Stimulated activated CD4-positive, alpha-beta T cell treated with anti-CD3 and anti-CD28 coated beads, Interleukin-12 subunit alpha, Interleukin-12 subunit beta, amount 100 ng/mL, for 24 hours (primary cell): ENCODE measurements around the gene ZNF124.
A peak's percentile ranks its signal among the peaks of the same experiment; 100 is the strongest.

Experiments
- DNase-seq, 2 experiments: peaks; one replicate each; pipeline ENCODE4 v3.0.0-alpha.2; 2020; ENCODE audit warnings: low read depth in 2 of 2

The ZNF124 gene

DNA sequence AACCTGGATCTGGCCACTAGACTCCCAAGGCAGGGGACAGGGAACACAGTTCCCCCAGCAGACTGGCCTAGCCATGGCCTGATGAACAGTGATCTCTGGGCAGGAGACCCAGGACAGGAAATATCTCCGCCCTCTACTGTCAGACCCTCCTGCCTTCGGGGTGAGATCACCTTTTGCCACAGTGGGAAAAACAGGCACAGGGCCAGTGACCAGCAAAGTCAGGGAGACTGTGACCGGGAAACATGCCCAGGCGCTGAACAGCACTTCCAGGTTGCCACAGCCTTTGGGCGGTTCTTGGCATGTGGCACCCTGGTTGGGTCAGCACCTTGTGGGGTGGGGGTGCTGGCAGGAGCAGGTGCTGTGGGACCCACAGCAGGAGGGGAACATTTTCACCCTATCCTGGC is 58.7 kb downstream of the ZNF124 start:
- DNase-seq, result no peak

DNA sequence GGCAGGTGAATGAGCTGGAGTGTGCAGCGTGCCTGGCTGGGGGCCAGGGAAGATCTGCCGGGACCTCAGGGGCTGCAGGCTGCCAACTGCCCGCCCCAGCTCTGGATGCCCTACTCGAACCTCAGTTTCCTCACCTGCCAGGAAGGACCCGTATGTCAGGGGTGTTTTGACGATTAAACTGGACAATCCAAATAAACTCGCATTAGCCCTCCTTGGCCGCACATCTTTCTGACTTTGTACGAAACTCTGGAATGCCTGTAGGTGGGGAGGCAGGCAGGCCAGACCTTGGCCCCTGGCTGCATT is 59.4 kb downstream of the ZNF124 start:
- DNase-seq, result no peak

DNA sequence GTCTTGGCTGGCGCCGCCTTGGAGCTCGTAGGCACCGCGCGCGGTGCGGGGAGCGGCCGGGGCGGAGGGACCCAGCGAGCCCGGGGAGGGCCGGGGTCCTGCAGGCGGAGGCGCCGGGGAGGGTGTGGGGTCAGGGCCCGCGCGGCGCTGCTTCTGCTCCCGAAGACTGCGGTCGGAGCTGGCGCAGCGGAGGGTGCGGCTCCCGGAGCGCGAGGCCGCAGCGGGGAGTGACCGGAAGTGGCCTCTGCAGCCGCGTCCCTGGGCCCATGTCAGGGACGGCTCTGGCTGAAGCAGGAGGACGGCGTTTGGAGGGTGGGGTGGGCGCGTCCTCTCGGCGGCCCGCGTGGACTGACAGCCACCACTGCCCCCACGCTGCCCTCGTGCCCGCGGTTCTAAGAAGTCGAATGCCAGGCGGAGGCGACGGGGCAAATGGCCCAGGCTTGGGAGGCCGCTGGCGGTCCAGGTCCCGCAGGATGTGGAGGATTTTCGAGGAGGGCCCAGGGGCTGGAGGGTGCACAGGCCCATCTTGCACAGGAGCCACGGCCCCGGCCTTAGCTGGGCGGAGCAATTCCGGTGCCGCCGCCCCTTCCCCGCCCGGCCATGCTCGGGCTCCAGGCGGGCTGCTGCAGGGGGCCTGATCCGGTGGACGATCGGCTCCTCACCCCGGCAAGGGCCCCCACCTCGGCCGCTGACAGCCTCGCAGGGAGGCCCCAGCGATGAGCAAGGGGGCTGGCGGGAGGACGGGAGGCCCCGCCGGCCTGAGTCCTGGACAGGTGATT is 59.9 kb downstream of the ZNF124 start:
- no peak for DNase-seq

GRCh38 chr1:247111259-247111699 is 60.5 kb downstream of the ZNF124 start:
- DNase-seq, result no peak

DNA sequence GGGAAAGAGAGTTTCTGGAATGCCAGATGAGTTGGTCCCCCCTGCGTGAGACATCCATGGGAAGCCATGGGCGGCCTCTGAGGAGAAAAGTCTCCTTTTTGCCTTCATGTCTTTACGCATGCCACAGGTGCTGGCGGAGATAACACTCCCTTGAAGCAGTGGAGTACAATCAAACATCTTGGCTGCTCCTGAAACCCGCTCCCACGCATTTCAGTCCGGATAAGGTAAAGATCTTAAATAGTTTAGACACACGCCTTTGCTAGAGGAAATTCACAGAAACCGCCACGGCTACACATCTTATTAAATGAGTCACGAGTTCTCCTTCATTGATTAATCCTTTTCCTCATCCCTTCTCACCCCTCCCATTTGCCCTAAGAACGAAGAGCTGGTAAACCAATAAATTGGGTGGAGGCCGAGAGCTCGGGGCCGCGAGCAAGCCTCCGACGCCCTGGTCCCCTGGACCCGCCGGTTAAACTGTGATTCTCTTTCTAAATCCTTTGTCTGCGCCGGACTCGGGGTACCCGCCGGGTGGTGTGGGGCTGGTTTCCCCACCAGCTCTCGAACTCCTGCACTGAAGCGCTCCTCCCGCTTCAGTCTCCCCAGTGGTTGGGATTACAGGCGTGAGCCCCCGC is 61.1 kb downstream of the ZNF124 start:
- peak in 1 of 2 experiments; percentile 29 for DNase-seq

- no peak for DNase-seq
Observed at GRCh38 chr1:247107694-247108093, 64.1 kb downstream of the ZNF124 start.

GRCh38 chr1:247105966-247106365 is 65.9 kb downstream of the ZNF124 start:
- DNase-seq, result no peak
